Glomerular endothelial cell (primary cell): Measurements from ENCODE around the gene STEAP1B. TPM values are rescaled to one million over a fixed set of nuclear protein-coding genes. Genes with fewer than 3 reads are reported as not detected.
"Not testable (repeated sequence)": the region's sequence is repeated elsewhere in the genome, so short reads cannot be mapped to it uniquely, and the experiment has no call there.

Source experiments
- DNase-seq: peaks from one replicate; pipeline ENCODE4 v3.0.0-alpha.2; 2011; ENCODE audit warnings: low read depth, low spot score; ENCODE audit errors: extremely low read depth
- total RNA-seq: library from RNA; depleted of rRNA; stranded (reverse); fragments of >200 nt; gene quantifications from 2 replicates; pipeline ENCODE4 v1.2.3, GENCODE V29; 2015

STEAP1B gene
- total RNA-seq, 1 donor from 2014 or later = 16.4 TPM

GRCh38 chr7:22499044-22499443 is 944 bp downstream of the STEAP1B start:
- no peak for DNase-seq

- not testable (repeated sequence) for DNase-seq
These were observed 3.1 kb downstream of the STEAP1B start for GRCh38 chr7:22496912-22497311.

- not testable (repeated sequence) for DNase-seq
These were observed 3.6 kb downstream of the STEAP1B start for GRCh38 chr7:22496296-22496888.

DNA sequence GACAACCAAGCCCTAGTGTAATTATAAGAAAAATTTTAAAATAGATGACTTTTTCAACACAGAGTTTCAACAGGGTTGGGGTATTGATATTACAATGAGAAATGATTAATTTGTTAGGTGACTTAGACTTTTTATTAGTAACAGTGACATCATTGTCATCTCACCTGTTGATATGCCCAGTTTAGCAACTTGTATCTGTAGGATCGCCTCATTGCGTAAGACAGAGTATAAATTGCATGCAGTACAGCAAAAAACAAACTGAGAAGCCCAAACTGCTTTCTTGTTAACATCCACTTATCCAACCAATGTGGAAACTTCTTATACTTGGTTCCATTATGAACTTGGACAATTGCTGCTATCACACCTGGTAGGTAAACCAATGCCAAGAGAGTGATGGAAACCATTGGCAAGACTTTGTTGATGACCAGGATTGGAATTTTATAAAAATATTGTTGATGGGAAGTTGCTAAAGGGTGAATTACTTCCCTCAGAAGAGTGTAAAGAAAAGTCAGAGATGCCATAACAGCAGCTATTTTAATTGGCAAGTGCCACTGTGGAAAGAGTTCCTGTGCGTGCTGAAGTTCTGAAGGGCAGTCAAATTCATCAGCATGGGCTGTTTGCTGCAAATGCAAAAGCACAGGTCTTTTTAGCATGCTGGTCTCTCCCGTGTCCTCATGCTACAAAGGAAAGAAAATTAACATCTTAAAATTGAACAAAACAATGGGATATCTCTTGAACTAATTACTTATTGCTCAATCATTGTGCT is 6.6 kb downstream of the STEAP1B start:
- not testable (repeated sequence) for DNase-seq

DNA sequence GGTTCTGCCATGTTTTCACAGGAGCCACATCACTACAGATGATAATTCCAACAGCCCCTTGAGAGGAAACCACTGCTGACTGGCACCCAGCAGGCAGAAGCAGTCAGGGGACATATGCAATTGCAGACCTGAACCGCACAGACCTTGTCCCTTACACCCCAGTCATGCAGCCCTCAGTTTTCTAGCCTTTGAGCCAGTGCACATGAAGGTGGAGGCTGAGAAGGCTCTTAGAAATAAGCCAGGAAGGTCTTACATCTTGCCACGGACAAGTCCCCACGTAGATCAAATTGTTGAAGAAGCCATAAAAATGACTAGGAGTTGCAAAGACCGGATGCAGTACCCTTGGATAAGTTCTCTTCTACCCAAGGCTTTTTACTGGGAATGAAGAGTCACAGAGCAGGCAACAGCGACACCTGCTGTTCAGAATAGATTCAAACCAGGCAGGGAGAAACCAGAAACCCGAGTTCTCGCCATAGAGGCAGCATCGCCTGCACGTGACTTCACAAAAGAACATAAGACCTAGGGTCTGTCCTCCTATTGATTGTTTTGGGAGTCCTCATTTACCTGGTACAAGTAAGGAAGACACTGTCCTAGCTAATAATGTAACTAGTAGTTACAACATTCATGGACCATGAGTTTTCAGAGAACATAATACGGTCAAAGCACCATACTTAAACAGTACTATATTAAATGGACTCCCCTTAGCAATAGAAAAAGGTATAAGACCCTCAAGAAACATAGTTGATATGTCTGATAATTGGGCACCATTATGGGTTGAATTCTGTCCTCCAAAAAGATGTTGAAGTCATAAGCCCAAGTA is 11.1 kb downstream of the STEAP1B start:
- peak; percentile 77 for DNase-seq

GRCh38 chr7:22487978-22488642 is 11.9 kb downstream of the STEAP1B start:
- no peak for DNase-seq

- no peak for DNase-seq
These were observed 13.4 kb downstream of the STEAP1B start for GRCh38 chr7:22486597-22486996.

DNA sequence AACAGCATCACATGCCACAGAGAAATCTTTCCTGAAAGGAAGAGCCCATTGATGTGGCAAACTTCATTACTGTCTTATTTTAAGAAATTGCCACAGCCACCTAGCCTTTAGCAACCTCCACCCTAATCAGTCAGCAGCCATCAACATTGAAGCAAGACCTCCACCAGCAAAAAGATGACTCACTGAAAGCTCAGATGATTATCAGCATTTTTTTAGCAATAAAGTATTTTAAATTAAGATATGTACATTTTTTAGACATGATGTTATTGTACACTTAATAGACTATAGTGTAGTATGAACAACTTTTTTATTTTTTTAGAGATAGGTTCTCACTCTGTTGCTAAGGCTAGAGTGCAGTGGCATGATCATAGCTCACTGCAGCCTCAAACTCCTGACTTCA is 14.8 kb downstream of the STEAP1B start:
- DNase-seq = no peak

DNA sequence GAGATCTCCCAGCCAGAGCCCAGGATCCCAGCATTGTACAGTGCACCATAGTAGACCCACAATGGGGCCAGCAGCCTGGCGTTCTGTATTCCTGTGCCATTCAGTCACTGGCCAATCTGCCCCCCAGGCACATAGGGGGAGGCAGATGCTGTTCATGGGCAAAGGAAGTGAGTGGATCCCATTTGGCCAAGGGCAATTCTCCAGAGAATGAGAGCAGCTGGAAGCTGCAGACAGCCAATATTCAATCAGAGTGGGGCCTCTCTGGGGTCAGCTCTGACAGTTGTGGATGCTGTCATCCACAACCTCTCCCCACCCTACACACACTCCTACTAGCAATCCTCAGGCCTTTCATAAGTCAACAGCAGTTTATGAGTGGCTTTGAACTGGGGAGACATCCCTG is 17.5 kb downstream of the STEAP1B start:
- DNase-seq = no peak

DNA sequence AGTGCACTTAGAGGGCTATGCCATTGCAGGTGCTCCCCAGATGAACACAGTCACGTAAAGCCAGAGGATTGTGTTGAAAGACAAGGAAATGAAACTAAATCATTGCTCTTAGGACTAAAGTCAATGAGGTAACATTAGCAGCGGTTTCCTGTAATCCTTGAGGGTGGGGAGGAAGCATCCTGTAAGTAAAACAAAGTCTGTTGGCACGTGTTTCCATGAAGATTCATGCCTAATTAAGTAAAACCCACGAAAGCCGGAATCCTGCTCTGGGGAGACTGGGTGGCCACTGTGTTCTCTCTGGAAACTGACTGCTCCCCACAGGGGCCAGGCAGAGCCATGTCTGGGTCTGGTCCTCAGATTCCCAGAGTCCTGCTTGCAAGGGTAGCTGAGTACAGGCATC is 18.3 kb downstream of the STEAP1B start:
- DNase-seq = peak; percentile 86

DNA sequence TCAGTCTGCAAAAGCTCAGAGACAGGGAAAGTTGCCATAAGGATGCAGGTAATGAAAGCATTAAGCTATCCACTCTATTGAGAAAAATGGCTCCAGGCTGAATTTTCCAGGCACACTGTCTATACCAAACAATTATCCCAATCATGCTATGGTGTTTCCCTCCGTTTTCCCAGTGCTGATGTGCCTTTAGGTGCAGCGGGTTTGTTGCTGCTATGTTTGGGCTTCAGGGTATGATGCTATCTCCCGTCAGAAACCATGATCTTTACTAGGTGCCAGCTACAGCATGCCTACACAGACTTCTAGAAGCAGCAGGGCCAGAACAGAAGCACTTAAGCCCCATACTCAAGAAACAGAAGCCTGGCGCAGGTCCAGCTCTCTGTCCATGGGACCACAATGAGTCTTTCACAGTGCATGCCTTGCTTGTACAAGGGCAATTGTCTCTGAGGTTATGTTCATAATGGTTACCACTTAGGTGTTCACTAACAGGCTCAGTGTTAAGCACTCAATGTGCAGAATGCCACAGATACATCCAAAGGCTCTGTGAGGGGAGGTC is 19.4 kb downstream of the STEAP1B start:
- no peak for DNase-seq

- DNase-seq = no peak
These were observed 22.0 kb downstream of the STEAP1B start for GRCh38 chr7:22477876-22478450.

- no peak for DNase-seq
These were observed 22.7 kb downstream of the STEAP1B start for GRCh38 chr7:22477262-22477661.

DNA sequence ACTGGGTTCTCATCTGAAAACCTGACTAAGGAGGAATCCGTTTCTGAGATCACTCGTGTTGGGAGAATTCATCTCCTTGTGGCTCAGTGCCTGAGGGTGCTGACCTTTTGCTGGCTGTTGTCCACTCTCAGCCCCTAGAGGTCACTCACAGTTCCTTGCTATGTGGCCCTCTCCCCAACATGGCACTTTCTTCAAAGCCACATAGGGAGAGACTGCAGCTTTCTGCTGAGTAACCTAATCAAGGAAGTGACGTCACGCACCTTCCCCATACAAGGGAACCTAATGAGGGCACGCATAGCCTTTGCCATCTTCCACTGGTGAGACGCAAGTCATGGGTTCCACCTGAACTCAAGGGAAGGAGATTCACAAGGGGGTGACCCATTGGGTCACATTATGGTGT is 23.2 kb downstream of the STEAP1B start:
- no peak for DNase-seq

DNA sequence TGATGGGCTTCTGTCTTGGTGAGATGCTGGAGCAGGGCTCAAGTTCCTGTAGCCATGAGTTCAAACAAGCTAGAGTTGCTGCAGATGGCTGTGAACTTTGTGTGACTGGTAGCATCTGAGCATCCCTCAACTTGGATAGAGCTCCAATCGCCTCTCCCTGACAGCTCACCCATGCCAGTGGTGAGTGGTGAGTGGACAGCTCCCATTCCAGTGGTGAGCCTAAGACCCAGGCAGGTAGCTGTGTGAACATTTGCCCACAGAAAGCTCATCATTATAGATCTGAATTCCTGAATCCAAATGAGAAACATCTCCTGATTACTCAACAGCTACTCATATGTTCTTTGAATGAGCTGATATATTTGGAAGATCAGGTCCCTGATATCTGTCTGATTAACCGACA is 25.3 kb downstream of the STEAP1B start:
- DNase-seq = no peak

DNA sequence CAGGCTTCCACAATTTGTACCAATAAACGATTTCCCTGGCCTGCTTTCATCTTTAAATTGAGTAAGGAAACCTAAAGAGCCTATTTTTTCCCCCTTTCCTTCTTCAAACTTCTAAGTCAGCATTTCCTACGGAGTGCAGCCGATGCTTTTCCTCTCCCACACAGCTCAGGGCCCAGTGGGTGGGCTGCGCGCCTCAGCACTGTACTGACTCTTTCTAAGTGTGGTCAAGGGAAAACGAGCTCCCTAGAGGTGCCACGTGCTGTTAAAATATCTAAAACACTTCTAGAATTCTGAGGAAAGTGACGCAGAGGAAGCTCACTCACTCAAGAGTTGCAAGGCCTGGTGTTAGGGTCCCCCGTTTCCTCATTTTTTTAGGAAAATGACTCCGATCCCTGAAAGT is 29.0 kb downstream of the STEAP1B start:
- DNase-seq = no peak

DNA sequence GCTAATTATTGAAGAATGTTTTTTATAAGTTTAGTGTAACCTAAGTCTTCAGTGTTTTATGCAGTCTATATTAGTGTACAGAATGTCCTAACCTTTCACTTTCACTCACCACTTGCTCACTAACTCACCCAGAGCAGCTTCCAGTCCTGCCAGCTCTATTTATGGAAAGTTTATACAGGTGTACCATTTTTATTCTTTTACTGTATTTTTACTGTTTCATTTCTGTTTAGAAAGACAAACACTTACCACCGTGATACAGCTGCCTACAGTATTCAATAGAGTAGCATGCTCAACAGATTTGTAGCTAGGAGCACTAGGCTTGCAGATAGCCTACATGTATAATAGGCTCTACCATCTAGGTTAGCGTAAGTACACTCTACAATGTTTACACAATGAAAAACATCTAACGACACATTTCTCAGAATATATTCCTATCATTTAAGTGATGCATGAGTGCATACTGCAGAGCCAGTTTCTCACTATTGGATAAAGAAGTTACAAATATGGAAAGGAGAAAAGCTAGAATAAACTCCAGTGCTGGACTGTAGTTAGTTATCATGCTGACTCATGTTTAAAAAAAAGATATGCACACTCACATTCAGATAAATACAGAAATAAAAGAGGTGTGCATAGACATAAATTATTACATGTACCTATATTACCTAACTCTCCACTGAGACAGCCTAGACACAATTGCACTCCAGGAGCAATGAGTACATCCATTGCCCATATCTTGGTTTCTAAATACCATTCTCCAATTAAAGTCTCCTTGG is 30.4 kb downstream of the STEAP1B start:
- DNase-seq = no peak

DNA sequence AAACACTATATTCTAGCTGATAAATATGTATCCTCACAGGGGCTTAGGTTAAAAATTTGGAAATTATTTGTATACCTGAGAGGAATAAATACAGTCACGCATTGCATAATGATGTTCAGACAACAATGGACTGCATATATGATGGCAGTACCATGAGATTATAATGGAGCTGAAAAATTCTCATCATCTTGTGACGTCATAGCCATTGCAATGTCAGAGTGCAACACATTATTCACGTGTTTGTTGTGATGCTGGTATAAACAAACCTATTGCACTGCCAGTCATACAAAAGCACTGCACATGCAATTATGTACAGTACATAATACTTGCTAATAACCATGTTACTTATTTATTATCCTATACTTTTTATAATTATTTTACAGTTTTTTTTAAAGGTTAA is 31.4 kb downstream of the STEAP1B start:
- no peak for DNase-seq

GRCh38 chr7:22464299-22464698 is 35.7 kb downstream of the STEAP1B start:
- DNase-seq = no peak
